HepG2 (cell line): Measurements from ENCODE around the gene SYNJ2.

ENCODE experiments used
- AHR ChIP-seq: IDR thresholded peaks from 2 replicates; pipeline ENCODE4 v1.6.1; 2018; ENCODE audit warnings: missing genetic modification reagents, missing compliant biosample characterization
- ATF3 ChIP-seq: sonication (generic); formaldehyde crosslinking; IDR thresholded peaks from 2 replicates; pipeline ENCODE4 v1.4.0; 2020; ENCODE audit warnings: missing genetic modification reagents
- EZH2 ChIP-seq: conservative IDR thresholded peaks from 2 replicates; pipeline ENCODE4 v1.6.1; 2012; ENCODE audit warnings: mild to moderate bottlenecking, low read depth, low read length, moderate library complexity
- KAT8 ChIP-seq: IDR thresholded peaks from 2 replicates; pipeline ENCODE4 v1.6.1; 2016; ENCODE audit warnings: missing genetic modification reagents, missing compliant biosample characterization
- MXI1 ChIP-seq: IDR thresholded peaks from 3 replicates; pipeline ENCODE4 v1.6.1; 2012; ENCODE audit warnings: low read depth, low read length, inconsistent platforms, borderline replicate concordance
- TEAD3 ChIP-seq: optimal IDR thresholded peaks from 2 replicates; pipeline ENCODE3; 2016; ENCODE audit warnings: borderline replicate concordance
- ZNF317 ChIP-seq: sonication (generic); formaldehyde crosslinking; IDR thresholded peaks from 2 replicates; pipeline ENCODE4 v1.5.0; 2020; ENCODE audit warnings: mild to moderate bottlenecking, missing genetic modification reagents
- ZNF547 ChIP-seq: sonication (generic); formaldehyde crosslinking; IDR thresholded peaks from 2 replicates; pipeline ENCODE4 v1.5.1; 2020; ENCODE audit warnings: mild to moderate bottlenecking, missing genetic modification reagents
- ZNF878 ChIP-seq: sonication (generic); formaldehyde crosslinking; IDR thresholded peaks from 2 replicates; pipeline ENCODE4 v1.8.1; 2023; ENCODE audit warnings: mild to moderate bottlenecking, missing genetic modification reagents, moderate library complexity
- TF ChIP-seq, protein P1 (sequence below), 2 experiments: IDR thresholded peaks; 2 replicates each; pipeline ENCODE4 v1.6.1; 2011 to 2012; ENCODE audit warnings: low read length in 2 of 2, borderline replicate concordance in 1 of 2, low read depth in 1 of 2, mild to moderate bottlenecking in 1 of 2, moderate library complexity in 1 of 2
- TF ChIP-seq, protein P2 (sequence below), 2 experiments: sonication (generic) in 1 of 2; formaldehyde crosslinking in 1 of 2; IDR thresholded peaks; 2 replicates each; pipeline versions ENCODE4 v1.4.0 to v1.6.1; 2016 to 2020; ENCODE audit warnings: borderline replicate concordance in 1 of 2, low read depth in 1 of 2, mild to moderate bottlenecking in 1 of 2, missing genetic modification reagents in 1 of 2

DNA sequence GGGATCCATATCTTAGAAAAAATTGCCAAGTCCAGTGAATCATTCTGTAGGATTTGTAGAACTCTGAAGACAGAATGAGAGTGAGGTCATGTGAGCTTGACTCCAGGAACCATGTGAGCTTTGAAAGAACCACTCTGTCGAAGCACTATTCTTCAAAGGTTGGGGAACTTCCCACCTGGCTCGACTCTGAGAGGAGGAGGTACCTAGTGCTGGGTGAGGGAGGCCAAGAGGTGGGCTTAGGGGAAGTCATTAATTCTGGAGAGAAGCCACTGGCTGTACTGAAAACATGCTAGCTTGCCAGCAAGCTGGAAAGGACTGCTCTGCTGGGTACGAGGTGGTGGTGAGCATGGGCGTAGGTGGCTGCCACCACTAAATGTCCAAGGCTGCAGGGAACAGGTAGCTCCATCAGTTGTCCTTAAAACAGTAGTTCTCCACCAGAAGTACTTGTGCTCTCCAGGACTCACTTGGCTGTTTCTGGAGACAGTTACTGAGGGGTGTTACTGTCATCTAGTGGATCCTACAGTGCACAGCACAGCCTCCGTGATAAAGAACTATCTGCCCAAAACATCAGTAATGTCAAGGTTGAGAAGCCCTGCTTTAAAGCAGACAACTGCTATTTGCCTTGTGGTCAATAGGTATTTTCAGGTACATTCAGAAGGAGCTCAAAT, 34.7 kb upstream of the SYNJ2 start:
- TF ChIP-seq, protein P1, sequence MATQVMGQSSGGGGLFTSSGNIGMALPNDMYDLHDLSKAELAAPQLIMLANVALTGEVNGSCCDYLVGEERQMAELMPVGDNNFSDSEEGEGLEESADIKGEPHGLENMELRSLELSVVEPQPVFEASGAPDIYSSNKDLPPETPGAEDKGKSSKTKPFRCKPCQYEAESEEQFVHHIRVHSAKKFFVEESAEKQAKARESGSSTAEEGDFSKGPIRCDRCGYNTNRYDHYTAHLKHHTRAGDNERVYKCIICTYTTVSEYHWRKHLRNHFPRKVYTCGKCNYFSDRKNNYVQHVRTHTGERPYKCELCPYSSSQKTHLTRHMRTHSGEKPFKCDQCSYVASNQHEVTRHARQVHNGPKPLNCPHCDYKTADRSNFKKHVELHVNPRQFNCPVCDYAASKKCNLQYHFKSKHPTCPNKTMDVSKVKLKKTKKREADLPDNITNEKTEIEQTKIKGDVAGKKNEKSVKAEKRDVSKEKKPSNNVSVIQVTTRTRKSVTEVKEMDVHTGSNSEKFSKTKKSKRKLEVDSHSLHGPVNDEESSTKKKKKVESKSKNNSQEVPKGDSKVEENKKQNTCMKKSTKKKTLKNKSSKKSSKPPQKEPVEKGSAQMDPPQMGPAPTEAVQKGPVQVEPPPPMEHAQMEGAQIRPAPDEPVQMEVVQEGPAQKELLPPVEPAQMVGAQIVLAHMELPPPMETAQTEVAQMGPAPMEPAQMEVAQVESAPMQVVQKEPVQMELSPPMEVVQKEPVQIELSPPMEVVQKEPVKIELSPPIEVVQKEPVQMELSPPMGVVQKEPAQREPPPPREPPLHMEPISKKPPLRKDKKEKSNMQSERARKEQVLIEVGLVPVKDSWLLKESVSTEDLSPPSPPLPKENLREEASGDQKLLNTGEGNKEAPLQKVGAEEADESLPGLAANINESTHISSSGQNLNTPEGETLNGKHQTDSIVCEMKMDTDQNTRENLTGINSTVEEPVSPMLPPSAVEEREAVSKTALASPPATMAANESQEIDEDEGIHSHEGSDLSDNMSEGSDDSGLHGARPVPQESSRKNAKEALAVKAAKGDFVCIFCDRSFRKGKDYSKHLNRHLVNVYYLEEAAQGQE (IDR thresholded peaks at IDR 0.05; ENCODE audit: borderline replicate concordance in 1 of 2, low read depth in 1 of 2, low read length in 2 of 2) = no peak
- TF ChIP-seq ATF3 (CRISPR knock-in tag) (no peak), ZNF878 (CRISPR knock-in tag) (no peak), EZH2 (no peak), TEAD3 (CRISPR knock-in tag) (no peak), MXI1 (no peak), AHR (CRISPR knock-in tag) (no peak), KAT8 (no peak), ZNF547 (CRISPR knock-in tag) (no peak), ZNF317 (no peak)
- TF ChIP-seq, protein P2, sequence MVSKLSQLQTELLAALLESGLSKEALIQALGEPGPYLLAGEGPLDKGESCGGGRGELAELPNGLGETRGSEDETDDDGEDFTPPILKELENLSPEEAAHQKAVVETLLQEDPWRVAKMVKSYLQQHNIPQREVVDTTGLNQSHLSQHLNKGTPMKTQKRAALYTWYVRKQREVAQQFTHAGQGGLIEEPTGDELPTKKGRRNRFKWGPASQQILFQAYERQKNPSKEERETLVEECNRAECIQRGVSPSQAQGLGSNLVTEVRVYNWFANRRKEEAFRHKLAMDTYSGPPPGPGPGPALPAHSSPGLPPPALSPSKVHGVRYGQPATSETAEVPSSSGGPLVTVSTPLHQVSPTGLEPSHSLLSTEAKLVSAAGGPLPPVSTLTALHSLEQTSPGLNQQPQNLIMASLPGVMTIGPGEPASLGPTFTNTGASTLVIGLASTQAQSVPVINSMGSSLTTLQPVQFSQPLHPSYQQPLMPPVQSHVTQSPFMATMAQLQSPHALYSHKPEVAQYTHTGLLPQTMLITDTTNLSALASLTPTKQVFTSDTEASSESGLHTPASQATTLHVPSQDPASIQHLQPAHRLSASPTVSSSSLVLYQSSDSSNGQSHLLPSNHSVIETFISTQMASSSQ (IDR thresholded peaks at IDR 0.05; ENCODE audit: low read depth) = no peak
- TF ChIP-seq, protein P2 (CRISPR knock-in tag; IDR thresholded peaks at IDR 0.05; ENCODE audit: borderline replicate concordance) = no peak
